ENCODE measurements around the gene PYGL.

- no peak for TF ChIP-seq CTCF (IDR thresholded peaks at IDR 0.05)
- TF ChIP-seq POLR2A (IDR thresholded peaks at IDR 0.05), result no peak
Observed at GRCh38 chr14:50955373-50956043, 11.2 kb upstream of the PYGL start.
